Spleen (tissue), 11 donors: Measurements from ENCODE around the gene FTO. TPM values are rescaled to one million over a fixed set of nuclear protein-coding genes. Genes with fewer than 3 reads are reported as not detected.

Source experiments
- DNase-seq: peaks from one replicate; pipeline ENCODE4 v3.0.0-alpha.2; 2020
- H3K27ac ChIP-seq, 8 donors: fragments of 200-600 bp; sonication (generic) in 7 of 8; 1 replicate in 4 of 8; 2 replicates in 4 of 8; pipeline versions ENCODE4 v1.5.0 to v1.8.0; 2016 to 2021; ENCODE audit warnings: inconsistent platforms in 4 of 8, mild to moderate bottlenecking in 4 of 8, moderate library complexity in 1 of 8
- H3K27me3 ChIP-seq, 7 donors: fragments of 200-600 bp; sonication (generic) in 6 of 7; replicated peaks in 1 of 7; 1 replicate in 4 of 7; 2 replicates in 3 of 7; pipeline versions ENCODE4 v1.5.0 to v1.8.0; 2016 to 2021; ENCODE audit warnings: inconsistent platforms in 3 of 7, mild to moderate bottlenecking in 1 of 7
- H3K36me3 ChIP-seq, 6 donors: fragments of 200-600 bp; sonication (generic) in 5 of 6; 1 replicate in 4 of 6; 2 replicates in 2 of 6; pipeline versions ENCODE4 v1.5.0 to v1.8.0; 2016 to 2021; ENCODE audit warnings: inconsistent platforms in 2 of 6
- H3K4me1 ChIP-seq, 6 donors: fragments of 200-600 bp; sonication (generic) in 5 of 6; 1 replicate in 3 of 6; 2 replicates in 3 of 6; pipeline versions ENCODE4 v1.5.0 to v1.8.0; 2016 to 2021; ENCODE audit warnings: inconsistent platforms in 3 of 6
- H3K4me3 ChIP-seq, 8 donors: fragments of 200-600 bp; sonication (generic) in 7 of 8; 1 replicate in 4 of 8; 2 replicates in 4 of 8; pipeline versions ENCODE4 v1.5.0 to v1.8.0; 2016 to 2021; ENCODE audit warnings: inconsistent platforms in 4 of 8, mild to moderate bottlenecking in 4 of 8, moderate library complexity in 2 of 8
- H3K9me3 ChIP-seq, 8 donors: fragments of 200-600 bp; sonication (generic) in 7 of 8; 1 replicate in 4 of 8; 2 replicates in 4 of 8; pipeline versions ENCODE4 v1.5.0 to v1.8.0; 2016 to 2021; ENCODE audit warnings: inconsistent platforms in 4 of 8
- POLR2A ChIP-seq, 3 donors: fragments of 450-650 bp; IDR thresholded peaks; one replicate each; pipeline ENCODE4 v1.5.1; 2017; ENCODE audit warnings: antibody characterized with exemption in 3 of 3, mild to moderate bottlenecking in 1 of 3
- POLR2AphosphoS5 ChIP-seq, 3 donors: sonication (generic); formaldehyde crosslinking; IDR thresholded peaks; one replicate each; pipeline ENCODE4 v1.5.1; 2017; ENCODE audit warnings: antibody characterized with exemption in 3 of 3
- WGBS, 5 donors: extraction: QIAGEN DNeasy Blood & Tissue Kit in 3 of 5; methylation state at CpG; one replicate each; pipeline versions ENCODE4 v1.1.5 to v1.1.7; 2013 to 2018; 5-methylcytosine and 5-hydroxymethylcytosine counted together
- intact Hi-C: fragments of 100-400 bp; cut with DNase I; formaldehyde crosslinking; loops from one replicate; pipeline ENCODE4 v1.15.0; 2023; ENCODE audit warnings: low total_unique reads
- polyA plus RNA-seq, 3 donors: library from polyadenylated mRNA; stranded (reverse); fragments of 200-250 nt; gene quantifications; one replicate each; pipeline ENCODE4 v1.2.1, GENCODE V29; 2013
- total RNA-seq, 7 donors: library from RNA; depleted of rRNA in 3 of 7; stranded (reverse); fragments of >200 nt in 3 of 7; fragmentation: NEBNext Ultra II Directional in 4 of 7; extraction: Animal tissue kit (Norgen Biotek cat#: 25700) in 4 of 7; gene quantifications; one replicate each; pipeline versions ENCODE4 v1.1.0 to v1.2.1, GENCODE V29; 2016 to 2021
- TF ChIP-seq, protein P1 (sequence below), 11 experiments: fragments of 200-600 bp in 7 of 11; fragments of 450-650 bp in 4 of 11; sonication (generic) in 4 of 11; IDR thresholded peaks in 8 of 11; conservative IDR thresholded peaks in 3 of 11; 1 replicate in 7 of 11; 2 replicates in 4 of 11; pipeline versions ENCODE4 v1.4.0 to v1.8.0; 2016 to 2021; ENCODE audit warnings: antibody characterized with exemption in 11 of 11, inconsistent platforms in 4 of 11, mild to moderate bottlenecking in 1 of 11
- donor health status: healthy with polysubstance abuse.
- donor health status: DM: no; HTN: no; CAD: no; lungs with moderate emphysema.
- donor health status: DM: no; HTN: no; CAD: no.
- donor health status: Bipolar disorder and iron deficiency.
- donor health status: healthy.
- donor health status: DM: no; HTN: no; CAD: no.
- donor health status: DM: yes; HTN: yes; CAD: no.

FTO gene
- total and polyA plus RNA-seq, 10 donors, result 6.8 to 89.8 (median 68.4) TPM

DNA sequence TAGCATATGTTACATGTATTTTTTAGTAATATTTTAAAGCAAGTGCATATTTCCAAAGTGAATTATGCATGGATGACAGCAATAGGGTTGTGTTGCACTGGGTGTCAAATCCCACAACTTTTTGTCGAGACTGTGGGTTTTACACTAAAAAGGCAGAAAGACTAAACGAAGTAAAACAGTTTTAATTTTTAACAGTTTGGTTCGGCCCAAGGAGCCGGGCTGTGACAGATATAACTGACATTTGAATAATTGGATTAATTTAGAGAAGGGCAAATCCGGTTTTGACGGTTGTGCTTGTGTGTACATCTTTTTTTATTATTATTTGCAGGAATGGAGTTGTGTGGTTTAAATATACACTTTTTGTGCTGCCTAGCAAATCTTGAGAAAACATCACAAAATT is 263.6 kb downstream of the FTO start:
- WGBS, 5 donors, result 95 to 99% (median 96%) methylated on average over 6 of the region's 6 CpGs
- TF ChIP-seq POLR2A (IDR thresholded peaks at IDR 0.05) (no peak), POLR2AphosphoS5 (IDR thresholded peaks at IDR 0.05) (no peak)
- TF ChIP-seq, protein P1, sequence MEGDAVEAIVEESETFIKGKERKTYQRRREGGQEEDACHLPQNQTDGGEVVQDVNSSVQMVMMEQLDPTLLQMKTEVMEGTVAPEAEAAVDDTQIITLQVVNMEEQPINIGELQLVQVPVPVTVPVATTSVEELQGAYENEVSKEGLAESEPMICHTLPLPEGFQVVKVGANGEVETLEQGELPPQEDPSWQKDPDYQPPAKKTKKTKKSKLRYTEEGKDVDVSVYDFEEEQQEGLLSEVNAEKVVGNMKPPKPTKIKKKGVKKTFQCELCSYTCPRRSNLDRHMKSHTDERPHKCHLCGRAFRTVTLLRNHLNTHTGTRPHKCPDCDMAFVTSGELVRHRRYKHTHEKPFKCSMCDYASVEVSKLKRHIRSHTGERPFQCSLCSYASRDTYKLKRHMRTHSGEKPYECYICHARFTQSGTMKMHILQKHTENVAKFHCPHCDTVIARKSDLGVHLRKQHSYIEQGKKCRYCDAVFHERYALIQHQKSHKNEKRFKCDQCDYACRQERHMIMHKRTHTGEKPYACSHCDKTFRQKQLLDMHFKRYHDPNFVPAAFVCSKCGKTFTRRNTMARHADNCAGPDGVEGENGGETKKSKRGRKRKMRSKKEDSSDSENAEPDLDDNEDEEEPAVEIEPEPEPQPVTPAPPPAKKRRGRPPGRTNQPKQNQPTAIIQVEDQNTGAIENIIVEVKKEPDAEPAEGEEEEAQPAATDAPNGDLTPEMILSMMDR (IDR thresholded peaks at IDR 0.05 in 8 of 11, conservative IDR thresholded peaks at IDR 0.05 in 3 of 11), result no peak
- H3K4me1 ChIP-seq, result no peaks in the 10 kb centered on the region
- H3K9me3 ChIP-seq, result no peaks in the 10 kb centered on the region
- no peaks in the 10 kb centered on the region for H3K36me3 ChIP-seq
- H3K4me3 ChIP-seq, result no peak overlapping the region
- no peak for DNase-seq
- H3K27me3 ChIP-seq, result no peaks in the 10 kb centered on the region
- intact Hi-C loops, result no loop called here
- H3K27ac ChIP-seq, result no peak overlapping the region

DNA sequence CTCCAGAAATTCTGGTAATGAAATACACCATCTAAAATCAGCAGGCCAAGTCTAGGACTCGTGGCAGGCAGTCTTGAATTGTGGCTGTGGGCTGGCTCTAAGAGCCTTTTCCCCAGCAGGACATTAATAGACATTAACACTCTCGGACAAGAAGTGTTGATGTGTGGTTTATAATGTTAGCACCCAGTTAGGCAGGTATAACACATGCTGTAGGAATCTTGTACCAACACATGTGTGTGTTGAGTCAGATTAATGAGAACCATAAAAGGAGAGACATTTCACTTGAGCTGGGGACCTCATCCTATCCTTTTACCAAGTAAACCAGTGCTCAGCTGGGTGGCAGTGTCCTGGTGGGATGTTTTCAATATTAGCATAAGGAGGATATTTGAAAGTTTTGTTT is 264.5 kb downstream of the FTO start:
- no peak for DNase-seq
- no peaks in the 10 kb centered on the region for H3K4me1 ChIP-seq
- no peaks in the 10 kb centered on the region for H3K27me3 ChIP-seq
- no peak for TF ChIP-seq POLR2AphosphoS5 (IDR thresholded peaks at IDR 0.05)
- no peak for TF ChIP-seq POLR2A (IDR thresholded peaks at IDR 0.05)
- TF ChIP-seq, protein P1 (IDR thresholded peaks at IDR 0.05 in 8 of 11, conservative IDR thresholded peaks at IDR 0.05 in 3 of 11), result no peak
- no peaks in the 10 kb centered on the region for H3K36me3 ChIP-seq
- H3K4me3 ChIP-seq, result no peak overlapping the region
- H3K27ac ChIP-seq, result no peak overlapping the region
- H3K9me3 ChIP-seq, result no peaks in the 10 kb centered on the region
- WGBS, 5 donors, result 83 to 92% (median 89%) methylated on average over 2 of the region's 2 CpGs
- intact Hi-C loops, result no loop called here

DNA sequence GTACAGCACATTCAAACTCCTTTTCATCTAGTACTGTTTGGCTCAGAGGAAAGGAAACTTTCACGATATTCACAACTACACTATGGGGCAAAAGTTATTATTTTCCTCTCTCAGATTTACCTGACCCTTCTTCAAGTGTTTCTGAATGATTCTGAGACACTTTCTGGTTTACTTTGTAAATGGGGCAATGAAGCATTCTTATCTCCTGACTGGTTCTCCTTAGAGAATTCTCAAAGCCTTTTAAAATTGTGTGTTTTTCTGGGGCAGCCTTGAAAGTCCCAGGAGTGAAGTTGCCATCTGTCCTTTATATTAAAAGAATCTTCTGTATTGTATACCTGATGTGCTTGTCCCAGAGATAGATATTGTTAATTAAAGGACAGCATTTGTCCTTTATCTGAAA is 264.9 kb downstream of the FTO start:
- TF ChIP-seq POLR2A (IDR thresholded peaks at IDR 0.05), result no peak
- TF ChIP-seq POLR2AphosphoS5 (IDR thresholded peaks at IDR 0.05), result no peak
- TF ChIP-seq, protein P1 (IDR thresholded peaks at IDR 0.05 in 8 of 11, conservative IDR thresholded peaks at IDR 0.05 in 3 of 11), result no peak
- 87 to 100% (median 96%) methylated on average over 1 of the region's 1 CpG for WGBS, 5 donors
- H3K27me3 ChIP-seq, result no peaks in the 10 kb centered on the region
- DNase-seq, result no peak
- H3K4me3 ChIP-seq, result no peak overlapping the region
- H3K4me1 ChIP-seq, result no peaks in the 10 kb centered on the region
- H3K9me3 ChIP-seq, result no peaks in the 10 kb centered on the region
- no peaks in the 10 kb centered on the region for H3K36me3 ChIP-seq
- H3K27ac ChIP-seq, result no peak overlapping the region
- intact Hi-C loops, result no loop called here

DNA sequence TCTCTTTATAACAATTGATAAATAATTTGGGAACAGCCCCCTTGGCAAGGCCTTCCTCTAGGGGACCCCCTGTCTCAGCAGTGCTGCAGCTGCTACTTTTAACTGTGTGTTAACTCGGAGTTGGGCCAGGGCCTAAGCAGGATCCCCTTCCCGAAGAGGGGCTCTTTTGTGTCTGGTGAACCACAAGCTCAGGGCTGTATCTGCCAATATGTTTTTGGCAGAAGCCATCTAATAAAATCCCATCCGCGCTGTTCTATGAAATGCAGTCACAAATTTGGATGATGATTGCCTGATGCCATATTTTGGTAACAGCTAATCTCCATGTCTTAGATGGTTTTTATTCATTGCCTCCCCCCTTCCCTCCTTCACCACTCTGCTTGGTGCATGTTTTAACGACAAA is 267.7 kb downstream of the FTO start:
- intact Hi-C loops, result no loop called here
- no peaks in the 10 kb centered on the region for H3K27me3 ChIP-seq
- TF ChIP-seq, protein P1 (IDR thresholded peaks at IDR 0.05 in 8 of 11, conservative IDR thresholded peaks at IDR 0.05 in 3 of 11), result no peak
- no peak for TF ChIP-seq POLR2A (IDR thresholded peaks at IDR 0.05)
- no peak for TF ChIP-seq POLR2AphosphoS5 (IDR thresholded peaks at IDR 0.05)
- H3K9me3 ChIP-seq, result no peaks in the 10 kb centered on the region
- no peak overlapping the region for H3K4me3 ChIP-seq
- H3K27ac ChIP-seq, result no peak overlapping the region
- DNase-seq, result no peak
- no peaks in the 10 kb centered on the region for H3K4me1 ChIP-seq
- H3K36me3 ChIP-seq, result no peaks in the 10 kb centered on the region
- WGBS, 5 donors, result 92 to 98% (median 96%) methylated on average over 5 of the region's 5 CpGs
